Measurements from ENCODE around the gene CDC42BPB. TPM values are rescaled to one million over a fixed set of nuclear protein-coding genes. Genes with fewer than 3 reads are reported as not detected.

CDC42BPB gene
- total RNA-seq, 4 donors from 2014 or later = 85.3 to 174 (median 101) TPM

DNA sequence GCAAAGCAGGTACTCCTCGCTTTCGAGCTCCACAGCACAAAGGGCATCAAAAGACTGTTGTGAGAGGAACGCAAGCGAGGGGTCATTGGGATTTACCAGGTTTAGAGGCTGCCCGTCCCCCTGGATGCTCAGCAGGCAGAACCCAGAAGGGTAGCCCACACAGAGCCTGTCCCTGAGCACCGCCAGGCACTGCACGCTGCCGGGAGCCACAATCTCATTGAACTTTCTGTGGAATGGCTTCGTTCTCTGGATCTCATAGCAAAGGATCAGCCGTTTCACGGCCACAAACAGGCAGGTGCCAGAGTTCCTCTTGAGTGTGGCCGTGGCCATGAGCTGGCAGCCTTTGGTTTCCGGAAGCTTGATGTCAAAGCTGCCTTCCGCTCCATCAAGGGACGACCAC, 113.4 kb downstream of the CDC42BPB start:
- intact Hi-C loops (cut with DNase I; ENCODE audit: low total_unique reads) = no loop called here
- 93 to 96% methylated on average over 13 to 15 of the region's 15 CpGs for WGBS, 2 donors

DNA sequence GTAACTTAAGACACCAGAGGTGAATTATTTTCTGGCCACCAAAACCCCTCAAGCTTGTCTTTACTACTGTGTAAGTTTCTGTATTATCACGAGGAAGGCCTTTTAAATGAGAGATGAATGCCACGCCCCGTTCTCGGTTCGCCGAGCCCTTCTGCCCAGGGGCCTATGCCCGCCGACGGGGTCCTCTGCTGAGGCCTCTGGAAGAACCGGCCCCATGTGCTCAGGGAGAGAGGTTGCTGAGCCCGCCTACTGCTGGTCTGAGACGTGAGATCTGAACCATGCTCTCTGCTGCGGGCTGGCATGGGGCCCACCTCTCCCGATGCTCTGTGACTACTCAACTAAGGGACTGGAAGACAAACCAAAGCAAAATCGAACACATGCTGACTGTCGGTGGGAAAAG, 113.9 kb downstream of the CDC42BPB start:
- TF ChIP-seq, protein P1, sequence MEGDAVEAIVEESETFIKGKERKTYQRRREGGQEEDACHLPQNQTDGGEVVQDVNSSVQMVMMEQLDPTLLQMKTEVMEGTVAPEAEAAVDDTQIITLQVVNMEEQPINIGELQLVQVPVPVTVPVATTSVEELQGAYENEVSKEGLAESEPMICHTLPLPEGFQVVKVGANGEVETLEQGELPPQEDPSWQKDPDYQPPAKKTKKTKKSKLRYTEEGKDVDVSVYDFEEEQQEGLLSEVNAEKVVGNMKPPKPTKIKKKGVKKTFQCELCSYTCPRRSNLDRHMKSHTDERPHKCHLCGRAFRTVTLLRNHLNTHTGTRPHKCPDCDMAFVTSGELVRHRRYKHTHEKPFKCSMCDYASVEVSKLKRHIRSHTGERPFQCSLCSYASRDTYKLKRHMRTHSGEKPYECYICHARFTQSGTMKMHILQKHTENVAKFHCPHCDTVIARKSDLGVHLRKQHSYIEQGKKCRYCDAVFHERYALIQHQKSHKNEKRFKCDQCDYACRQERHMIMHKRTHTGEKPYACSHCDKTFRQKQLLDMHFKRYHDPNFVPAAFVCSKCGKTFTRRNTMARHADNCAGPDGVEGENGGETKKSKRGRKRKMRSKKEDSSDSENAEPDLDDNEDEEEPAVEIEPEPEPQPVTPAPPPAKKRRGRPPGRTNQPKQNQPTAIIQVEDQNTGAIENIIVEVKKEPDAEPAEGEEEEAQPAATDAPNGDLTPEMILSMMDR (IDR thresholded peaks at IDR 0.05) = no peak
- no peak for TF ChIP-seq POLR2A (IDR thresholded peaks at IDR 0.05)
- WGBS, 2 donors = 82 to 92% methylated on average over 16 of the region's 16 CpGs
- intact Hi-C loops (cut with DNase I; ENCODE audit: low total_unique reads) = no loop called here
- no peak for DNase-seq (ENCODE audit: low spot score in 2 of 2)
- H3K4me3 ChIP-seq (ENCODE audit: low read depth, poor library complexity, severe bottlenecking) = no peak overlapping the region

More for the DNA sequence above, 113.4 kb downstream of the CDC42BPB start:
- DNase-seq (ENCODE audit: low spot score in 2 of 2) = no peak
- H3K4me3 ChIP-seq (ENCODE audit: low read depth, poor library complexity, severe bottlenecking) = no peak overlapping the region
- TF ChIP-seq POLR2A (IDR thresholded peaks at IDR 0.05) = no peak
- TF ChIP-seq, protein P1 (IDR thresholded peaks at IDR 0.05) = no peak

DNA sequence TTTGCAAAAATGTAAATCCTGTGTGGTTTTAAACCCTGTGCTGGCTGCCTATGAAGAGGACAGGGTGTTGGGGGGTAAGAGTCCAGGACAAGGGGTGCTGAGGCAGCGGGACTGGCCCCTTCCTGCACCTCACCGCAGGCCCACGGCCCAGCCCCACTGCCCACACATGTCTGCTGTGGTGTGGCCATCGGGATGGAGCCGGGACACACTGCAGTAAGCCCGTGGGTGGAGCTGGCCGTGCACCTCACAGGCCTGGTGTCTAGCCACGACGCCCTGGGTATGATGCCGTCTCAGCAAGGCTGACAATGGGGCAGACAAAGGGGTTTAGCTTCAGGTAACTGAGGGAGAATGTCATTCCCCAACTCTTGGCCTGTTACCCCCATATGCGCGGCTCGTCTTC, 115.3 kb downstream of the CDC42BPB start:
- DNase-seq (ENCODE audit: low spot score in 2 of 2) = no peak
- intact Hi-C loops (cut with DNase I; ENCODE audit: low total_unique reads) = no loop called here
- TF ChIP-seq, protein P1 (IDR thresholded peaks at IDR 0.05) = no peak
- no peak for TF ChIP-seq POLR2A (IDR thresholded peaks at IDR 0.05)
- 80 to 95% methylated on average over 12 to 13 of the region's 13 CpGs for WGBS, 2 donors
- no peak overlapping the region for H3K4me3 ChIP-seq (ENCODE audit: low read depth, poor library complexity, severe bottlenecking)

DNA sequence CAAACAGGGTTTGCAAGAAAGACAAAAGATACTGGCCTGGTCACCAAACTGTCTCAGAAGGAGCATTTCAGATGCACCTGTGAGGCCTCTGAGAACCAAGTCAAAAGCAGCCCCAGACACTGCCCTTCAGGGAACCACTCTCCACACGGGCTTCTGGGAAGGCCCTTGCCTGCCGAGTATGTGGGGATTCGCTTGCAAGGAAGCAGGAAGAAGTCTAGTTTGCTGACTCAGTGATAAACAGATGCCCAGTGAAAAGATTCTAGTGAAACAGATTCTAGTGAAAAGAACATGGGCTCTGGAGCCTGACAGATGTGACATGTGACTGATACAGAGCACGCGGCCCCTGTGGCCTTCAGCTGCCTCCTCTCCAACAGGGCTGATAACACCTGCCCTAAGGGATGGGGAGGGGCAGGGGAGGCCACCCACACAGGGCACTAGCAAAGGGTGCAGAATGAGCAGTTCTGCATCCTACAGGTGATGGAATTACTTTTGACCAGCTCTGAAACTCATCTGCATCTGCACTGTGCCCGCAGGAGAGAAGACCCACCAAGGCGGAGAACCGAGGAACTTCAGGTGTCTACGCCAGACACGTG, 115.8 kb downstream of the CDC42BPB start:
- TF ChIP-seq, protein P1 (IDR thresholded peaks at IDR 0.05) = no peak
- no peak for TF ChIP-seq POLR2A (IDR thresholded peaks at IDR 0.05)
- no peak for DNase-seq (ENCODE audit: low spot score in 2 of 2)
- WGBS, 2 donors = 85% methylated on average over 10 of the region's 10 CpGs
- intact Hi-C loops (cut with DNase I; ENCODE audit: low total_unique reads) = no loop called here
- H3K4me3 ChIP-seq (ENCODE audit: low read depth, poor library complexity, severe bottlenecking) = no peak overlapping the region

DNA sequence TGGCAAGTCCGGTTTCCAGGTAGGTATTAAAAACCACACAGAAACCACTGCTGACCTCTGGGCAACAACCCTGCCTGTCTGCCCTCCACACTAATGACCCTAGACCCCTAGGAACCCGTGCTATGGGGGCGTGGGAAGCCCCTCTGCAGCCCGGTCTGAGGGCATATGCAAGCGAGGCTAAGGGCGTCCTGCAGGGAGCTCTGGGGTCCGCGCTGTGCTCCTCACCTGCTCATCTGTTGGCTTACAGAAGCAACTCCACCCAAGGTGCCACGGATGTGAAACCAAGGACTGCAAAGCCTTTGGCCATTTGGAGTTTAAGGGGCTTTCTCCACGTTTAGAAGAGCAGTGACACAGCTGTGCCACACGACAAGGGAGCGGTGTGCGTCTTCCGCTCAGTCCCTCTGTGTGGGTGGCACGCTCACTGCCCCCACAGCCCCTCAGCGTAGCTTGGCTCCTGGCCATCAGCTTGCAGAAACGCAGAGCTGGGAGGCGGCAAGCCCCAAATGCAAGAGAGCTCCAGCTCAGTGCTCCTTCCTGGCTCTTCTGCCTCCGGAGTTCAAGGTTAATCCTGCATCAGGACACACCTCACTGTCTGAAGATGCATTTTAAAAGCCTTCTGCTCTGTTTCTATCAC, 116.5 kb downstream of the CDC42BPB start:
- WGBS, 2 donors = 81 to 86% methylated on average over 17 to 19 of the region's 19 CpGs
- no peak overlapping the region for H3K4me3 ChIP-seq (ENCODE audit: low read depth, poor library complexity, severe bottlenecking)
- DNase-seq (ENCODE audit: low spot score in 2 of 2) = no peak
- TF ChIP-seq POLR2A (IDR thresholded peaks at IDR 0.05) = no peak
- TF ChIP-seq, protein P1 (IDR thresholded peaks at IDR 0.05) = no peak
- intact Hi-C loops (cut with DNase I; ENCODE audit: low total_unique reads) = no loop called here

All from lower leg skin (tissue), 4 donors.